ENCODE data around the gene MESP1.

The MESP1 gene

GRCh38 chr15:89724621-89725020 is 26.4 kb downstream of the MESP1 start:
- DNase-seq (ENCODE audit: low read depth, low spot score) = no peak

GRCh38 chr15:89723031-89723430 is 28.0 kb downstream of the MESP1 start:
- no peak for DNase-seq (ENCODE audit: low read depth, low spot score)

GRCh38 chr15:89714775-89715174 is 36.3 kb downstream of the MESP1 start:
- no peak for DNase-seq (ENCODE audit: low read depth, low spot score)

- no peak for DNase-seq (ENCODE audit: low read depth, low spot score)
Observed at GRCh38 chr15:89707577-89707976, 43.5 kb downstream of the MESP1 start.

- DNase-seq (ENCODE audit: low read depth, low spot score) = no peak
Observed at GRCh38 chr15:89704411-89704810, 46.6 kb downstream of the MESP1 start.

All from brain pericyte (primary cell).